Measurements from ENCODE around the gene TLCD1.

TLCD1 gene

GRCh38 chr17:28726226-28726626, at the start of gene TLCD1:
TSS of gene TLCD1 (minus strand) at chr17:28726233. CDS start at chr17:28726097, 136 bp downstream.
- peak; percentile 87 for DNase-seq

GRCh38 chr17:28774206-28774605, 48.2 kb upstream of the TLCD1 start:
- no peak for DNase-seq

- no peak for DNase-seq
Observed at GRCh38 chr17:28773736-28774135, 47.7 kb upstream of the TLCD1 start.

GRCh38 chr17:28765038-28765437, 39.0 kb upstream of the TLCD1 start:
- DNase-seq, result no peak

- DNase-seq, result peak; percentile 83
Observed at GRCh38 chr17:28763804-28764266, 37.8 kb upstream of the TLCD1 start.

- no peak for DNase-seq
Observed at GRCh38 chr17:28763137-28763799, 37.2 kb upstream of the TLCD1 start.

- DNase-seq, result peak; percentile 58
Observed at GRCh38 chr17:28760601-28761562, 34.8 kb upstream of the TLCD1 start.

GRCh38 chr17:28759256-28759865, 33.3 kb upstream of the TLCD1 start:
- DNase-seq, result no peak

- DNase-seq, result no peak
Observed at GRCh38 chr17:28758411-28759121, 32.5 kb upstream of the TLCD1 start.

- no peak for DNase-seq
Observed at GRCh38 chr17:28756049-28756804, 30.2 kb upstream of the TLCD1 start.

- no peak for DNase-seq
Observed at GRCh38 chr17:28755486-28755885, 29.5 kb upstream of the TLCD1 start.

- no peak for DNase-seq
Observed at GRCh38 chr17:28751600-28752366, 25.8 kb upstream of the TLCD1 start.

- DNase-seq, result peak; percentile 96
Observed at GRCh38 chr17:28750178-28751047, 24.4 kb upstream of the TLCD1 start.

- no peak for DNase-seq
Observed at GRCh38 chr17:28749516-28750177, 23.6 kb upstream of the TLCD1 start.

- DNase-seq, result no peak
Observed at GRCh38 chr17:28748852-28749515, 23.0 kb upstream of the TLCD1 start.

GRCh38 chr17:28747801-28748750, 22.0 kb upstream of the TLCD1 start:
- DNase-seq, result no peak

- DNase-seq, result peak; percentile 95
Observed at GRCh38 chr17:28747051-28747691, 21.1 kb upstream of the TLCD1 start.

Measured in NCI-H510A treated with DMSO at 0.1 percent for 48 hours (cell line).